Measurements from ENCODE around the gene ZSCAN5A. TPM values are rescaled to one million over a fixed set of nuclear protein-coding genes. Genes with fewer than 3 reads are reported as not detected.

The ZSCAN5A gene
- total RNA-seq, 1 donor from 2014 or later = 1.4 TPM

- TF ChIP-seq CTCF (conservative IDR thresholded peaks at IDR 0.05; ENCODE audit: low read depth, low read length) = no peak
- DNase-seq (ENCODE audit: low read depth) = no peak
- no peak overlapping the region for H3K4me3 ChIP-seq (ENCODE audit: low read depth, low read length)
Measured at GRCh38 chr19:56324436-56324835, 9.8 kb upstream of the ZSCAN5A start.

- H3K4me3 ChIP-seq (ENCODE audit: low read depth, low read length) = no peak overlapping the region
- no peak for TF ChIP-seq CTCF (conservative IDR thresholded peaks at IDR 0.05; ENCODE audit: low read depth, low read length)
- no peak for DNase-seq (ENCODE audit: low read depth)
Measured at GRCh38 chr19:56321989-56322440, 7.4 kb upstream of the ZSCAN5A start.

GRCh38 chr19:56321254-56321988 is 6.8 kb upstream of the ZSCAN5A start:
- H3K4me3 ChIP-seq (ENCODE audit: low read depth, low read length) = no peak overlapping the region
- DNase-seq (ENCODE audit: low read depth) = no peak
- no peak for TF ChIP-seq CTCF (conservative IDR thresholded peaks at IDR 0.05; ENCODE audit: low read depth, low read length)

- no peak for DNase-seq (ENCODE audit: low read depth)
- no peak overlapping the region for H3K4me3 ChIP-seq (ENCODE audit: low read depth, low read length)
- no peak for TF ChIP-seq CTCF (conservative IDR thresholded peaks at IDR 0.05; ENCODE audit: low read depth, low read length)
Measured at GRCh38 chr19:56319991-56320390, 5.4 kb upstream of the ZSCAN5A start.

GRCh38 chr19:56317749-56318148 is 3.1 kb upstream of the ZSCAN5A start:
- no peak overlapping the region for H3K4me3 ChIP-seq (ENCODE audit: low read depth, low read length)
- DNase-seq (ENCODE audit: low read depth) = no peak
- no peak for TF ChIP-seq CTCF (conservative IDR thresholded peaks at IDR 0.05; ENCODE audit: low read depth, low read length)

GRCh38 chr19:56316728-56317127 is 2.1 kb upstream of the ZSCAN5A start:
- no peak for TF ChIP-seq CTCF (conservative IDR thresholded peaks at IDR 0.05; ENCODE audit: low read depth, low read length)
- DNase-seq (ENCODE audit: low read depth) = no peak
- H3K4me3 ChIP-seq (ENCODE audit: low read depth, low read length) = no peak overlapping the region
